Effector CD4-positive, alpha-beta T cell (primary cell): ENCODE results near the gene PIK3CA.

Experiments used
- DNase-seq: peaks from one replicate; pipeline ENCODE4 v3.0.0-alpha.2; 2020

PIK3CA gene

DNA sequence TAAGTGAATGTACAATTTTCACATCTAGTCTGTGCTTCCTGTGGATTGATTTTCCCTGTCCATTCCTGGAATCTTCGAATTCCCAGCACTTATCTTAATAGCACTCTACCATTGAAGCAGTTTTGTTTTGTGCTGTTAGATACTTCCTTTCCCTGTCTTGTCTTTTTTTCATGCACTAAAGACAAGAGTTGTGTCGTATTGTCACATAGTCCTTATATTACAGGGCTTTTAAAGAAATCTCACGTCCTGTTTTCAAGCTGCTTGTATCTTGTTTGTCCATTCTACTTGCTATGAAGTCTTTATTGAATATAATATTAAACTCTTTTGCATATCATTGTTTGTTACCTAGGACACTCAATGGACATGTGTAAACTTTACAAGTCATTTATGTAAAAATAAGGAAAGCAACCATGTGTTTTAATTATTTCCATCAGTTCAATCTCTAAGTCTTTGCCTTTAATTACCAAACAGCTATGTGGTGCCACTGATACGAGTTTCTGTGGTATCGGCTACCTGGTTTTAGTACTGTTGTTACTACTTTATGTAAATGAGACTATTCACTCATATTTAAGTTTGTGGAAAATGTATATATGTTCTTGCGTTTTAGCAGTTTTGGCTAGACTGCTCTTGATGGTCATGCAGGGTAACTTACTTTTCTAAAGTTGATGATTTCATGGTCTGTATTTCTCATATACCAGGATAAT, 10.3 kb downstream of the PIK3CA start:
- DNase-seq: no peak

DNA sequence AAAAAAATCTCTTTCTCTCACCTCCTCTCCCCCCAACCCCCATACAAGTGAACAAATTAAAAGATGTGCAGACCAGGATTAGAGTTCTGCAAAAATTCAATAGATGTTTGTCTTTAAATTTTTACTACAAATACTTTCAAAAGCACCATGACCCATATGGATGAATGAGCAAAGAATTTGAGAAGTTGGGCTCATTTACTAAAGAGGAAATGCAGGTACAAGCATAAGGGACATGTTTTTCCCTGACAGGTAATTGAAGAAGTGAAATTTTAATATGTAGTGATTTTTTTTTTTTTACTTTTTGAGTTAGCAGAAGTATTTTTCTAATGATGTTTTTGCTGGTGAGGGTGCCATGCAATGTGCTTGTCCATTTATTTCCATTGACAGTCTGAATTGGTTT, 15.3 kb downstream of the PIK3CA start:
- DNase-seq: no peak

DNA sequence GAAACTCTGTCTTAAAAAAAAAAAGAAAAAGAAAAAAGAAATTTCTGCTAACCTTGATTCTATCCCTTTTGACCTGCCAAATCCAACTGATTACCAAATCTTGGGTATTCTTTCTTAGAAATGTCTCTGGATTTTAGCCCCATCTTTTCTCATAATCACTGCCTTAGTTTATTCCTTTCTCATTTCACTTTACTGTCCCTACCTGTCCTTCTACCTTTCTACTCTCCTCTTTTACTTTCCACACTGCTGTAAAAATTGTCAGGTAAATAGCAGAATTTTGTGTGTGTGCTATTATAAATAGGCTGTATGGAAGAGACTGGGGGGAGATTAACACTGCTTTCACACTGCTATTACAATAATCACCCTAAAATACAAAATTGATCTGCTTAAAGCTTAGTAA, 16.7 kb downstream of the PIK3CA start:
- DNase-seq: no peak

DNA sequence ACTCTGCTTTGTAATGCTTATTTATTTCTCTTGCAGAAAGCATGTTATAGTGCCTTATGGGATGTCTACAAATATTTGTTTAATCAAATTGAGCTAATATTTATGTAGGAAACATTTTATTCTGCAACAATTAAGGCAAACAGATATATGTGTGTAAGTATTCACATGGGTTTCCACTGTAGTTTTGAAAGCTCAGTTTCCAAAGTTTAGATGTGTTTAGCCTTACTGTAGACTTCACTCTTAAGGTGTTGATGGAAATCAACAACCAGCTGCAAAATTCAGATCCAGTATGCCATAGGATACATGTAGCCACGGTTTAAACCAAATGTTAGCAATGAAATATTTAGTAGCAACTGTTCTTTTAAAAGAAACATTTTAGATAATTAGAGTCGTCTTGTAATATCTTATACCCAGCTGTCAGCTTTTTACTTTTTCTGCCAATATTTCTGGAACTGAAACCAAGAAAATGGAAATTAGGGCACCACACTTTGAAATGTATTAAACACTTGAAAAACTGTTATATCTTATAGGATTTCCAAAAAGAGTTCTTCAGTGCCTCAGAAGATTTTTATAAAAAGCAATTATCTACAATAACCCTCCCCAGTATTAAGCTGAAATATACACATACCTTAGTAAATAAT, 18.5 kb downstream of the PIK3CA start:
- no peak for DNase-seq

DNA sequence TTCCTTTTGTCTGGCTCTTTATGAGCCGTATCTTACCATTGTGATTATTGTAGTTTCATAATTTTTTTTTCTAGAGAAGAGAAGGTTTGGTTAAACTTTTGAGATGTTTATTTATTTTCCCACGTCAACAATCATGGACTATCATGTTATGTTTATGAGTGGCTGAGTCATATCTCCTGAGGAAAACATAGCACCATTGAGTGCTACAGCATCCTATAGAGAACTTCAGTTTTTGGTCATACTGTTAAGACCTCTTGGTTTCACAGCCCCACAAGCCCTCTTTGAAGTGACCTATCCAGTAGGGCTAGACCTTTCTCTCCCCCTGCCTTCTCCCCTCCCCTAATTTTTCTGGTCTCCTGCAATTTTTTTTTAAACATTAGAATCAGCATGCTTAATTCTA, 20.8 kb downstream of the PIK3CA start:
- DNase-seq: no peak

DNA sequence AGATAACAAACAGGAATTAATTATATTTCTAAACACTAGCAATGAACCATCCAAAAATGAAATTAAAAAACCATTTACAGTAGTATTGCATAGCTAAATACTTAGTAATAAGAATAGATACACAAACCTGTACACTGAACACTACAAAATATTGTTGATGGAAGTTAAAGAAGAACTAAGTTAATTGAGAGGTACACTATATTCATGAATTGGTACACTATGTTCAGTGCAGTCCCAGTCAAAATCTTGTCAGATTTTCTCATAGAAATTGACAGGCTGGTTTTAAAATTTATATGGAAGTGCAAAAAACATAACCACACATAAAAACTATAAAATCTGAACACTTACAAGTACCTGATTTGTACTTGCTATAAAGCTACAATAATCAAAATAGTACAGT, 24.4 kb downstream of the PIK3CA start:
- no peak for DNase-seq

DNA sequence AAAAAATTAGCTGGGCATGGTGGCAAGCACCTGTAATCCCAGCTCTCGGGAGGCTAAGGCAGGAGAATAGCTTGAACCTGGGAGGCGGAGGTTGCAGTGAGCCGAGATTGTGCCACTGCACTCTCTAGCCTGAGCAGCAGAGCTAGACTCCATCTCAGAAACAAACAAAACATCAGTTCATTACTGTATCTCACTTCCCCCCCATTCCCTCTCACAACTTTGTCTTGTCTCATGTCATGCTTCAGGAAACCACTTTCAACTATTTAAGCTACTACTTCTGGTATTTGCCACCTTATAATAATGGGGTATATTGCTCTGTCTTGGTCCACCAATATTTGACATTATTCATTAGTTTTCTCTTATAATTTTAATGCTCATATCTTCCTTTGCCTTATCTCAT, 26.2 kb downstream of the PIK3CA start:
- no peak for DNase-seq

DNA sequence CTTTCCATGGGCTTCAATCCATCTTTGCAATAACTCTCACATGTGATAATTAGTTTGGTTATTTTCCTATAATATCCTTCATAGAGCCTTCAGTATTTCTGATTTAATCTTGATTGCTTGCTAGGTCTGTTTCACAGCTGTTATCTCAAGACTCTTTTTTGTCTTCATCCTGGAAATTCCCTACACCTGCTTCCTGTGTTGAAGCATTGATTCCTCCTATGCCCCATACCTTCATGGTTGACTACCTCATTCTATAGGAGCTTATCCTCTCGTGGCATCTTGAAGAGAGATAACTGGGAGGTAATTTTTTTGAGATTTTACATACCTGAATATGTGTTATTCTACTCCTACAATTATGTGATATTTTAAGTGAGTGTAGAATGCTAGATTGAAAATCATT, 26.7 kb downstream of the PIK3CA start:
- no peak for DNase-seq

DNA sequence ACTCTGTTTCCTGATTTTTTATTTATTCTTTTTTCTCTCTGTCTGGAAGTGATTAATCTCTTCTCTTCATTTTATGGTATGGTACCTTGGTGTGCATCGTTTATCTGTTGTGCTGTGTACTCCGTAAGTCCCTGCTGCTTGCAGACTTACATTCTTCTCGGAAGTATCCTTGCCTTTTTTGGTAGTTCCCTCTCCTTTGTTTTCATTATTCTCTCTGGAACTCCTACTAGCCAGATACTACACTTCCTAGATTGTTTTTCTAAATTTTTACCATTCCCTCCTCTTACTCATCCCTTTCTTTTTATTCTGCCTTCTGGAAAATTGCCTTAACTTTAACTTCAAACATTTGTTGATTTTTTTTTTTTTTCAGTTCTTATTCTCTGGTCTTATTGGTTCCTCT, 27.2 kb downstream of the PIK3CA start:
- no peak for DNase-seq

DNA sequence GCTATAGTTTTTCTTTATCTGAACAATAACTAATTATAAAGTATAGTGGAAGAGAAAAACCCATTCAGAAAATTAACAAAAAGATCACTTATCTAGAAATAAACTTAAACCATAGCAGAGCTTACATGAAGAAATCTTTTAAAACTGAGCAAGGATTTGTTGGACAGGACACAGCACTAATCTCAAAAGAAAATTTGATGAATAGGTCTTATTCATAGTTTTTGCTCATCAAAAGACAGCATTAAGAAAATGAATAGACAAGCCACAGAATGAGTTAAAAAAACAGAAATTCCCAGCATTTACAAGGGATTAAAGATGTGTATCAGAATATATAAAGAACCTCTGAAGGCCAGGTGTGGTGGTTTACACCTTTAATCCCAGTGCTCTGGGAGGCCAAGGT, 29.5 kb downstream of the PIK3CA start:
- DNase-seq: no peak

DNA sequence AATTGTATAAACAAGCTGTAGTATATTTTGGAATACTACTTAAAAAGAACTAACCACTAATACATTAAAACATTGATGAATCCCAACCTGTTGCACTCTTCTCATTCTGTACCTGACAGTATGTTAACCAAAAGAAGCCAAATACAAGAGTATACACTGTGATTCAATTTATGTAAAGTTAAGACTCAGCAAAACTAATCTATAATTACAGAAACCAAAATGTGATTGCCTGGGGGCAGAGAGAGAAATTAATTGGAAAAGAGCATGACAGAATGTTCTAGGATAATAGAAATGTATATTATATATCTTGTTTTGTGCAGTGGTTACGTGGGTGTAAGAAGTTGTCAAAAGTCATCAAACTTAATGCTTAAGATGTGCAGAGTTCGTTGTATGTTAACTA, 31.1 kb downstream of the PIK3CA start:
- DNase-seq: no peak

DNA sequence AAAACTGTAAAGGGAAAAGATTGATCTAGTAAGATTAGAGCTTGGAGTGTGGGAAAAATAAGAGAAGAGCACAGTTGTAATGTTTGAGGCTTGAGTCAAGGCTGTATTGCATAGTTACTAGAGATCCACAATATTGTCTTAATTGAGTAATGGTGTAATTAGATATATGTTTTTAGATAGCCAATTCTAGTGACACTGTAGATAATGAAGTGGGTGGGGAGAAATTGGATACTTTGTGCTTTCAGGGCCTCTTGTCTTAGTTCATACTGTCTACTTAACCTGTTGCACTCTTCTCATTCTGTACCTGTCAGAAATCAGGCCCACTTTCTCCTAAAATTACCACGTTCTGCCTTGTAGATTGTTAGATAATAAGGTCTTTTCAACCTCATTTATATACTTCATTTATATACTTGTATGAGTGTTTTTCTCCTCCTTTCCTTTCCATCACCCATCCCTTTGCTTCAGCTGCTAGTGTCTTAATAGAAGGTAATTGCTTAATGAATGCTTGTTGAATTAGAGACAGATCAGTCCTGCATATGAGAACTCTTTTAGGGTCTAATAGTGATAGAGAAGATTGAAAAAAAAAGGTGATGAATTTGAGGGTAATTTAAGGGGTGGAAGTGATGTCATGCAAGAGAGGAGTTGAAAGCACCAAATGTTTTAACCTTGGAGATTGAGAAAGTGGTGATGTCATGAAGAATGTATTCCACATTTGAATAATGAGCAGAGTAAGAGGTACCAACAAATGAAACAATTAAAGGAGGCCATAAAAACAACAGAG, 32.0 kb downstream of the PIK3CA start:
- DNase-seq: no peak

DNA sequence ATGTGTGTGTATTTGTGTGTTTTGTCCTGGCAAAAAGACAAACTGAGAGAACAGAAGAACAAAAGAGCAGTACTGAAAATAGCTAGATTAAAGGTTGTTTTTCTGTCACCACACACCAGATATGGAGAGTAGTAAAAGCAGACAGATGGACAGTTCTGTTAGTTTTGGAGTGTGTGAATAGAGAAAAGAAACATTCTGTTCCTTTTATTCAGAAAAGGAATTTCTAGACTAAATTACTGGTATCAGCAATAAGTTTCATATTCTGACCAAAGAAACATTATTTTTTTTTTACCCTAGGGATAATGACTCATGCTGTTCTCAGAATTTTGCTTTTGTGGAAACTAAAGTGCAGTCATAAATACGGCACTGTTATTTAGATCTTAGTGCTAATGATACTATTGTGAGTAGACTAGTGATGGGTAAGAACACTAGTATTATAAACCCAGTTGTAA, 32.9 kb downstream of the PIK3CA start:
- no peak for DNase-seq

DNA sequence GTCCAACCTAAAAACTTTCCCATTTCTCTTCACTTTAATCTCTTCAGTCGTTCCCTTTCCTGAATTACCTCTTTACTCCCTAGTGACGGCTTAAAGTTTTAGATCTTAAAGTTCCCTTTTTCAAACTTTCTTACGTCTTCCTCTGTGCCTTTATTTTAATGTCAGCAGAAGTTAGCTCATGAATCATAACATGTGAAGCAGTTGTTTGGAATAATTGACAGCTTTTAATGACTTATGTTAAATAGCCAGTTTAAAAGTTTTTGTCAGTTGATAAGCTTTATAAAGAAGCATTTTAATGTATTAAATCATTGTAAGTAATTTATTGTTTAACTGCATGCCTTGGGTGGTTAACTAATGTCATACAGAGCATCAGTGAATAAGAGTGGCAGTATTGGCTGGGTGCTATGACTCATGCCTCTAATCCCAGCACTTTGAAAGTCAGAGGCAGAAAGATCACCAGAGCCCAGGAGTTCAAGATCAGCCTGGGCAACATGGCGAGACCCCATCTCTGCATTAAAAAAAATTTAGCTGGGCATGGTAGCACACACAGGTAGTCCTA, 33.9 kb downstream of the PIK3CA start:
- no peak for DNase-seq

DNA sequence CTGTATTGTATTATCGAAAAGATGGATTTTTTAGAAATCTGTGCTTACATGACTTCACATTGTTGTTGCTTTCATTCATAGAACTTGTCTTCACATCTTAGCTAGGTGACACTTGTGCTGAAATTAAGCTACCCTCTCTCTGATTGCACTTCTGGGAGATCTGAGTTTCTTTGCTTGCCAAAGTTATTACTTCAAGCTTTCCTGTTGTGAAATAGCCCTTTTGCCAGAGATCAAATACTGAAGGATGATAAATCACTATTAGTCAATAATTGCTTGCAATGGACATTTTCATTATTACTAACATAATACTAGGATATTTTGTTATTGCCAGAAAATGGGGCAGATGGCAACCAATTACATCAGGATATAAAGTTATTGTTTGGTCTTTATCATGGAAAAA, 34.7 kb downstream of the PIK3CA start:
- DNase-seq: no peak

DNA sequence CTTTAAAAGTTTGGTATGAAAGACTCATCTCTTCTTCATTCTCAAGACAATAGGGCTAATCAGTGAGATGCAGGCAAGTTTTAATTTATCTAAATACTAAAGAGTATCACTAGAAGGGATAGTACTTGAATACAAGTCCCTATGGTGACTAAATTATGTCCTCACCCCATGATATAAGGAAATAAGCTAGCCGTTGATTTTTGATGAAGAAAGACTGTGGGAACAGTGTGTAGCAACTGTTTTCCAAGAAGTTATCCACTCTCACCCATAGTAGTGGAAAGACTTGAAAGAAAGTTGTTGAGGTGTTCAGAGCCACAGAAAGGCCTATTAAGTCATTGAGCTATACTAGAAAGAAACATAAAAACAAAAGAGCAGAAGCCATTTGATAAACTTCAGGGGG, 36.7 kb downstream of the PIK3CA start:
- no peak for DNase-seq

DNA sequence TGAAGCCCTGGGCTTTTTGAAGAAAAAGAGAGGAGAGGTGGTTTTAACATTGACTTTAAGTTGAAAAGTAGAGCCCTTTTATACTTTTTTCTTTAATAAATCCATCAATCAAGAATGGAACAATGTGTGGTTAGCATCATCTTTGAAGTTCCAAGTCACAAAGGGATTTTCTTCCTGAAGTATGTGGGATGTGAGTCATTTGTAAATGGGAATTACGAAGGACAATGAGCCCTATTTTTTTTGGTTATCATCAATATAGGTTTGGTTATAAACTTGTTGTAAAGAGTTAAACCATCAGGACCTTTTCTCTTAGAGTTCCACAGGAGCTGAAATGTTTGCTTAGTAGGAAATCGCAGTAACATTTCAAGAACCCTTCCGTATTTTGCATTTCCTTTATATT, 38.3 kb downstream of the PIK3CA start:
- DNase-seq: no peak

DNA sequence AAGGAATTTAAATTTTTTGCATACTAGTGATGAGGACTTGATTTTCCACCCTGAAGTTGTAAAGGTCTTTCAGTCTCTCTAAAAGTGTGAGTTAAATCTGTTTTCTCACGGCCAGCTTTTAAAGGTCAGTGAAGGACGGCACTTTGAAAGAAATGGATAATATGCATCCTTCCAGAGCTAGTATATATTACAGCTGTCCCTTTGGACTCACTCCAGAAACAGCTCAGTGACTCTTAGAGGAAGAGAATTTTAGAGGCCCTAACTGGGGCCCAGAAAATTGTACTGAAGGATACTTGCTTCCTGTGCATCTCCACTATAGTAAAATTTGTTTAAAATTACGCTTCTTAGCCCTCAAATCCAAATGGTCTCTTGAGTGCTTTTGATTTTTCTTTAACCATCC, 41.6 kb downstream of the PIK3CA start:
- no peak for DNase-seq

DNA sequence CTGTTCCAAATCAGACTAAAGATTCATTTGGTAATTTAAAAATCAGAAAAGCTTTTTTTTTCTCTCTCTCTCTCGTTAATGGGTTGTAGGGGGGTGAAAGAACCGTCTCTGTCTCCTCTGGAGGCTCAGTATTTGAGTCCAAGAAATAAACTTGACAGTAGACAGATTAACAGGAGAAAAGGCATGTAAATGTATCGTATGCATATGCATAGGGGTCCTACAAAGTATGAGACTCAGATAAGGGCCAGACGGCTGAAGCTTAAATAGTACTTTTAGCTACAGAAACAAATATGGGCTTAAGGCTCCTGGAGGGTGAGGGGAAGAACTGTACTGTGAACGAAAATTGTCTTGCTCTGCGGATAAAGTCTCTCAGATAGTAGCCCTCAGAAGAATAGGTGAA, 42.4 kb downstream of the PIK3CA start:
- DNase-seq: no peak

DNA sequence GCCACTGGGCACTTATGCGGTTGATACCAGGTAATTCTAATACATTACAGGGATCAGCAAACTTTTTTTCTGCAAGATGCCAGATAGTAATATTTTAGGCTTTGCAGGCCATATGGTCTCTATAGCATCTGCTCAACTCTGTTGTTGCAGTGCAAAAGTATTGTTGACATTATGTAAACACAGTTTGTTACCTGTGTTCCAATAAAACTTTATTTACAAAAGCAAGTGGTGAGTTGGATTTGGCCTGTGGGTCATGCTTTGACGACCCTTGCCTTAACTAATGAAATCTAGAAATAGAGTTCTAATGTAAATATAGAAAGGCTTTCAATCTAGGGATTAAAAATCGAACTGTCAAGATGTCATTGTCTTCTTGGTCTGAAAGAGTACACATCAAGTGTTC, 44.4 kb downstream of the PIK3CA start:
- DNase-seq: no peak

DNA sequence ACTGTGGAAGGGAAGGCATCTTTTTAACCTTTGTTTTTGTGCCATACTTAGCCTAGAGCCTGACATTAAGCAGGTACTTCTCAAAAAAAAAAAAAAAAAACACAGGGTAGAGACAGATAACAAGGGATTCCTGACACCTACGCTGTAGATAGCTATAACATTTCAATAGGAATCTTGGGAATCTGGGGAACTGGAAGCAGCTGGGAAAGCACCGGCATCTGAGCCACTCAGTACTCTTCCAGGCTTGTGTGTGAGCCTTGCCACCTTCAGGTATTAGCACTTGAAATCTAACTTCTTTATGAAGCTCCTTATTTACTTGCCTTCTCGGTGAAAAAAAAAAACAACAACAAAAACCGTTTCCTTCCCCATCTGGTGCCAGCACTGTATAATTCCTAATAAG, 46.8 kb downstream of the PIK3CA start:
- DNase-seq: no peak

DNA sequence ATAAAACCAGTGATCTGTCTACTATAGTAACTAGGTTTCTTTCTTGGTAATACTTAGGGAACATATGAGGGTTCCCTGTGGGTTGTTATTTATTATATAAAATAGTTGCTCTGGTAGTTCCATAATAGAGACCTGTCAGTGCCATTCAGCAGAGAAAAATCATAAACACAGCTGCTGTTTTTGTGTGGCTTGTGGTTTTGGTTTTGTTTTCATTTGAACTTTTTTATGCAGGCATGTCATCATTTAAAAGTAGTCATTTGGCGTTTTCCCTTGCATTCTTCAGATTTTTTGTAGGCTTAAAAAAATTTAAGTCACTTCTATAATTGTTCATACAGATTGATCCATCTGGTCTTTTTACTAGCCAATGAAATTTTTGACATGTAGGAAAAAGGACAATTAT, 47.9 kb downstream of the PIK3CA start:
- DNase-seq: no peak

DNA sequence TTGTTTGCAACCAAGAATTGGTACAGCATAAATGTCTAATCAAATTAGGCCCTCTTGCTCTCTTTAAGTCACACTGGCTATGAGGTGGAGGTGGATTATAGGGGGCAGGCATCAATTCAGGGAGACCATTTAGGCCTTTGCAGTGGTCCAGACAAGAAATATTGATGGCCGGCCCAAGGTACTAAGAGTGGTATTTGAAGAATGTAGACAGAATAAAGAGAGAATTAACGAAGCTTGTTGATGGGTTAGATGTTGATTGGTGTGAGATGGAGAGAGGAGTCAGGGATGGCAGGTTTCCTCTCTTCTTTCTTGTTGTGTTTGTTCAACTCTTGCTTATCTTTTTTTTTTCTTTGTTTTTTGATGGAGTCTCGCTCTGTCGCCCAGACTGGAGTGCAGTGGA, 48.5 kb downstream of the PIK3CA start:
- DNase-seq: no peak

DNA sequence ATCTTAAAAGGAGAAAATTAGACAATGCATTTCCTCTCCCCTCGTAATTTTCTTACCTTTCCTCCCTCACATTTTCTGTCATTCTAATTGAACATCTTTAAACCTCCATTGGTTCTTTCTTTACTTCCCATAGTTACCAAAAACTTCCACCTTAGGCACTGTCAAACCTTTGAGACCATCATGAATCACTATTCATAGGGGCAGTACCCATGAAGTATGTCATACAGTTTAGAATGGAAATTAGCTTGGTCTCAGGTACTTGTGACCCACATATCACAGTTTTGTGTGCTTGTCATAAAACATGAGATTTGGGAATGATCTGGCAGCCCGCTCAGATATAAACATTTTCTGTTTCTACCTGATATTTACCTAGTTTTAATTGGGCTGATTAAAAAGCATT, 52.6 kb downstream of the PIK3CA start:
- no peak for DNase-seq
